Calu3 (cell line): ENCODE results near the gene ARHGEF3. TPM values are rescaled to one million over a fixed set of nuclear protein-coding genes. Genes with fewer than 3 reads are reported as not detected.

Source experiments
- BruUV-seq: library from RNA; stranded (reverse); fragments of 400-500 nt; replicated peaks from 2 replicates; lab custom pipeline; 2021; lab: Mats Ljungman, UMichigan
- CTCF ChIA-PET: fragments of 300-600 bp; sonication (Branson Sonifier 250); formaldehyde crosslinking; loops from one replicate; lab custom pipeline; 2022; ENCODE audit warnings: antibody characterized with exemption; lab: Charles Lee
- DNase-seq: peaks from one replicate; pipeline ENCODE4 v3.0.0; 2022
- H3K27ac Mint-ChIP-seq: one replicate; pipeline ENCODE4 v1.8.0; 2022; ENCODE audit warnings: mixed read lengths; ENCODE audit not compliant: unreplicated experiment
- H3K27me3 Mint-ChIP-seq: one replicate; pipeline ENCODE4 v1.8.0; 2022; ENCODE audit warnings: mixed read lengths; ENCODE audit not compliant: unreplicated experiment
- H3K36me3 Mint-ChIP-seq: one replicate; pipeline ENCODE4 v1.8.0; 2022; ENCODE audit warnings: mild to moderate bottlenecking, moderate library complexity, mixed read lengths; ENCODE audit not compliant: insufficient read depth, unreplicated experiment
- H3K4me1 Mint-ChIP-seq: one replicate; pipeline ENCODE4 v1.8.0; 2022; ENCODE audit warnings: mild to moderate bottlenecking, low read depth, mixed read lengths; ENCODE audit not compliant: unreplicated experiment
- H3K4me3 Mint-ChIP-seq: one replicate; pipeline ENCODE4 v1.8.0; 2022; ENCODE audit warnings: mild to moderate bottlenecking, low read depth, moderate library complexity, mixed read lengths; ENCODE audit not compliant: unreplicated experiment
- H3K9me3 Mint-ChIP-seq: one replicate; pipeline ENCODE4 v1.8.0; 2022; ENCODE audit warnings: low read depth, mixed read lengths; ENCODE audit not compliant: unreplicated experiment
- intact Hi-C: fragments of 100-400 bp; cut with micrococcal nuclease; formaldehyde crosslinking; loops from one replicate; pipeline ENCODE4 v1.10.0; 2022; ENCODE audit not compliant: unreplicated experiment
- total RNA-seq: library from RNA; stranded (reverse); gene quantifications from 2 replicates; pipeline ENCODE4 v1.2.3, GENCODE V29; 2022
- TF ChIP-seq, protein P1 (sequence below): fragments of 200-600 bp; IDR thresholded peaks from one replicate; pipeline ENCODE4 v1.8.0; 2022; ENCODE audit warnings: antibody characterized with exemption; ENCODE audit not compliant: unreplicated experiment

The ARHGEF3 gene
- total RNA-seq, 1 experiment from 2014 or later = 21.8 TPM

- H3K4me3 Mint-ChIP-seq = peak overlapping the region; percentile 88
- peak overlapping the region; percentile 74 for H3K27ac Mint-ChIP-seq
- TF ChIP-seq, protein P1, sequence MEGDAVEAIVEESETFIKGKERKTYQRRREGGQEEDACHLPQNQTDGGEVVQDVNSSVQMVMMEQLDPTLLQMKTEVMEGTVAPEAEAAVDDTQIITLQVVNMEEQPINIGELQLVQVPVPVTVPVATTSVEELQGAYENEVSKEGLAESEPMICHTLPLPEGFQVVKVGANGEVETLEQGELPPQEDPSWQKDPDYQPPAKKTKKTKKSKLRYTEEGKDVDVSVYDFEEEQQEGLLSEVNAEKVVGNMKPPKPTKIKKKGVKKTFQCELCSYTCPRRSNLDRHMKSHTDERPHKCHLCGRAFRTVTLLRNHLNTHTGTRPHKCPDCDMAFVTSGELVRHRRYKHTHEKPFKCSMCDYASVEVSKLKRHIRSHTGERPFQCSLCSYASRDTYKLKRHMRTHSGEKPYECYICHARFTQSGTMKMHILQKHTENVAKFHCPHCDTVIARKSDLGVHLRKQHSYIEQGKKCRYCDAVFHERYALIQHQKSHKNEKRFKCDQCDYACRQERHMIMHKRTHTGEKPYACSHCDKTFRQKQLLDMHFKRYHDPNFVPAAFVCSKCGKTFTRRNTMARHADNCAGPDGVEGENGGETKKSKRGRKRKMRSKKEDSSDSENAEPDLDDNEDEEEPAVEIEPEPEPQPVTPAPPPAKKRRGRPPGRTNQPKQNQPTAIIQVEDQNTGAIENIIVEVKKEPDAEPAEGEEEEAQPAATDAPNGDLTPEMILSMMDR = no peak
- no TSS peak for BruUV-seq
- H3K27me3 Mint-ChIP-seq = no peaks in the 10 kb centered on the region
- H3K9me3 Mint-ChIP-seq = no peaks in the 10 kb centered on the region
- CTCF ChIA-PET = interaction anchor here (0.9 to 1.1 kb wide), 3 partner anchors 56 to 307 kb away, joined by 3 to 4 read pairs (median 3); partner anchors contain the start of gene ARHGEF3
- H3K4me1 Mint-ChIP-seq = no peaks in the 10 kb centered on the region
- peaks cover 46% of the 10 kb centered on the region for H3K36me3 Mint-ChIP-seq
- intact Hi-C loops = no loop called here
- DNase-seq = no peak
These were observed 119.7 kb downstream of the ARHGEF3 start for GRCh38 chr3:56681984-56682461.

DNA sequence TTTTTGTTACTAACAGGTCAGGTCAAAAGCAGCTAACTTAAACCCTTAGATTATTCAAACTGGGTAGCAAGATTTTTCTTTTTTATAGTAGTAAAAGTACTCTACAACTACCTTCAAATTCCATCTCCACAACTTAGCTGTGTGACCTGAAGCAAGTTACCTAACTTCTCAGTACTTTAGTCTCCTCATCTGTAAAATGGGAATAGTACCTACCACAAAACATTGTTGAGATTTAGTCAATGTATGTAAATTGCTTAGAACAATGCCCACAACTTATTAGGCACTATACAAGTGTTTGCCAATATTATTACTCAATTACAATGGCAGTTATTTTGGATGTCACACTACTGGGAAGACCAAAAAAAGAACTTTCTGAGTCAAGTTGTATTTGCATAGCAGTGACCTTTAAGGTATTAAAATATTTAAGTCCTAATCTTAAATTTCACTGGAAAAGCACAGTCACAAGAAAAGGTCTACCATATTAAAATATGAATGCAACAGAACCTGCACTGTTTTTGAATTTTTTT is 121.6 kb downstream of the ARHGEF3 start:
- Mint-ChIP-seq H3K36me3 (peaks cover 46% of the 10 kb centered on the region), H3K27me3 (no peaks in the 10 kb centered on the region), H3K27ac (no peak overlapping the region), H3K4me3 (no peak overlapping the region), H3K4me1 (no peaks in the 10 kb centered on the region), H3K9me3 (no peaks in the 10 kb centered on the region)
- no peak for DNase-seq
- CTCF ChIA-PET = no interaction called here
- BruUV-seq = no TSS peak
- intact Hi-C loops = no loop called here
- TF ChIP-seq, protein P1 = no peak

Other genes starting within 250 kb of the ARHGEF3 start
- 30.6 and 35.7 TPM in 2 replicates for gene CCDC66, start 244.8 kb downstream of the ARHGEF3 start, total RNA-seq
- 56.4 and 56.8 TPM in 2 replicates for gene TASOR, start 118.7 kb downstream of the ARHGEF3 start, total RNA-seq